ENCODE measurements around the gene FAM124A.
A peak's percentile ranks its signal among the peaks of the same experiment; 100 is the strongest.

Gene FAM124A, protein sequence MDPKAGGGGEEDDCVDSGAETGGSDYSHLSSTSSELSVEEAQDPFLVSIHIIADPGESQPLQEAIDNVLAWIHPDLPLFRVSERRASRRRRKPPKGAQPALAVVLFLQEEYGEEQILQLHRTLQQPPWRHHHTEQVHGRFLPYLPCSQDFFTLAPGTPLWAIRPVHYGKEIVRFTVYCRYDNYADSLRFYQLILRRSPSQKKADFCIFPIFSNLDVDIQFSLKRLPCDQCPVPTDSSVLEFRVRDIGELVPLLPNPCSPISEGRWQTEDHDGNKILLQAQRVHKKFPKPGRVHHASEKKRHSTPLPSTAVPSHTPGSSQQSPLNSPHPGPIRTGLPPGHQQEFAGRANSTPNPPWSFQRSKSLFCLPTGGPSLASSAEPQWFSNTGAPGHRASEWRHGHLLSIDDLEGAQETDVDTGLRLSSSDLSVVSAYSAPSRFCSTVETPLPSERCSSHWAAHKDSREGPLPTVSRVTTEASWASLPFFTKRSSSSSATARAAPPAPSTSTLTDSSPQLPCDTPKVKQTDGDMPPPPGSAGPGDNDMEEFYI

DNA sequence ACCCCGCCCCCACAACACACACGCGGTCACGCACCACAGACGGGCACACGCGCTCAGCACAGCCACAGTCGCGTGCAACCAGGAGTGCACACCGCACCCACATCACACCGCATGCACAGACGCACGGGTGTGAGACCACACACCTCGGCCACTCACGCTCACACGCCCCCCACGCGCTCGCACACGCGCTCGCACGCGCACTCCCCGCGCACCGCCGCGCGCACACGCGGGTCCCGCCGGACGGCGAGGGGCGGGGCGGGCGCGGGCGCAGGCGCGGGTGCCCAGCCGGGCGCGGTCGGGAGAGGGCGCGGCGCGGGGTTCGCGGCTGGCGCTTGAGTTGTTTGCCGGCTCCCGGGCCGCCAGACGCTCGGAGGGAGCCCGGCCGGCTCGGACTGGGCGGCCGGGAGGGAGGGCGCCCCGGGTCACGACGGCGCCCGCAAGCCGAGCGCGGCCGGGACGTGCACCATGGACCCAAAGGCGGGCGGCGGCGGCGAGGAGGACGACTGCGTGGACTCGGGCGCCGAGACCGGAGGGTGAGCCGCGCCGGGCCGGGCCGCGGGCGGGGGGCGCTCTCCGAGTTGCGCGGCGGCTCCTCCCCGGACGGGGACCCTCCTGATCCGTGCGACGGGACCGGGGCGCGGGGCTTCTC, at the start of gene FAM124A:
Gene FAM124A, plus strand, starts transcription at position 362 of the 649 bp plus-strand sequence. Its CDS starts 104 bp downstream, at position 466.
- peak; percentile 52 for DNase-seq

DNA sequence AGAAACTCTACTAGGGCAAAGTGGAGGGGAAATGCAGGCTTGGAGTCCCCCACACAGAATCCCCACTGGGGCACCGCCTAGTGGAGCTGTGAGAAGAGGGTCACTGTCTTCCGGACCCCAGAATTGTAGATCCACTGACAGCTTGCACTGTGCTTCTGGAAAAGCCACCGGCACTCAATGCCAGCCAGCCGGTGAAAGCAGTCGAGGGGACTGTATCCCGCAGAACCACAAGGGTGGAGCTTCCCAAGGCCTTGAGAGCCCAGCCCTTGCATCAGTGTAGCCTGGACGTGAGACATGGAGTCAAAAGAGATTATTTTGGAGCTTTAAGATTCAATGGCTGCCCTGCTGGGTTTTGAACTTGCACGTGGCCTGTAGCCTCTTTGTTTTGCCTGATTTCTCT, 47.2 kb upstream of the FAM124A start:
- DNase-seq = no peak

- DNase-seq = no peak
These were observed 46.6 kb upstream of the FAM124A start for GRCh38 chr13:51175639-51176038.

- no peak for DNase-seq
These were observed 45.0 kb upstream of the FAM124A start for GRCh38 chr13:51177188-51177587.

GRCh38 chr13:51178456-51179074, 43.6 kb upstream of the FAM124A start:
- DNase-seq = no peak

- DNase-seq = no peak
These were observed 42.7 kb upstream of the FAM124A start for GRCh38 chr13:51179432-51179971.

- DNase-seq = no peak
These were observed 41.2 kb upstream of the FAM124A start for GRCh38 chr13:51180853-51181511.

DNA sequence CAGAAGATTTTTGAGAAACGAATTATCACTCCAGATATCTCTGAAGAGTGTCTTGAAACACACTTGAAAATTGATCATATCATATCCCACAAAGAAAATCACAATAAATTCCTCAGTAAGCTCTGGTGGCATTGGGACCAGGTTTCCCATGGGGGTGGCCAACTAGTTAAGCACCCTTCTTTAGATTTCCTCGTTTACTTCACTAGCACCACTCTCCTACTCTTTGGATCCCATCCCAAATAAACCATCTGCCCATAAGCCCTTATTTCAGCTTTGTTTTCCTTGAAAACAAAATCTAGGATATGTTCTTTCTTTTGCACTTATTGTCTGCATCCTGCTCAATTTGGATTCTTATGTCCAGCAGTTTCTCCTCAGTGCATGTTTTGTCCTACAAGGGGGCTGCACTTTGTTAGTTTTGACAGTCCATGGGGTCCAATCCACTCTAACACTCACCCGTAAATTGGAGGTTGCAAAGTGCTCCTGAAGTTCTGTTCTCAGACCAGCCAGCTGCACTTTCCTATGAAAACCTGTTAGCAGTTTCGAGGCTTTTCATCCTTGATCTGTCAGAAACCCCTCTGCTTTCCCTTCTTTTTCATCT, 40.3 kb upstream of the FAM124A start:
- no peak for DNase-seq

DNA sequence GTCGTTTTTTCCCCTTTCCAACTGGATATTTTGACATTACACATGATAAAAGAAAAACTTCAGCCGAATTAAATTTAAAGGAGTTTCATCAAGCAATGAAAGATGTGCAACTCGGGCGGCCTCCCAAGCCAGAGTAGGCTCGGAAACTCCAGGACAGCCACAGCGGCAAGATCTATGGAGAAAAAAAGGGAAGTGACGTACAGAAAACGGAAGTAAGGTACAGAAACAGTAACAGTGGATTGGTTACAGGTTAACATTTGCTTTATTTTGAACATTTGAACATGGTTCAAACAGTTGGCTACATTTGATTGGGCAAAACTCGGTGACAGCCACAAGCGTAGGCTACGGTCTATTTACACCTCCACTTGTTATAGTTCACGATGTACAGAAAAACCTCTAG, 30.5 kb upstream of the FAM124A start:
- DNase-seq = no peak

DNA sequence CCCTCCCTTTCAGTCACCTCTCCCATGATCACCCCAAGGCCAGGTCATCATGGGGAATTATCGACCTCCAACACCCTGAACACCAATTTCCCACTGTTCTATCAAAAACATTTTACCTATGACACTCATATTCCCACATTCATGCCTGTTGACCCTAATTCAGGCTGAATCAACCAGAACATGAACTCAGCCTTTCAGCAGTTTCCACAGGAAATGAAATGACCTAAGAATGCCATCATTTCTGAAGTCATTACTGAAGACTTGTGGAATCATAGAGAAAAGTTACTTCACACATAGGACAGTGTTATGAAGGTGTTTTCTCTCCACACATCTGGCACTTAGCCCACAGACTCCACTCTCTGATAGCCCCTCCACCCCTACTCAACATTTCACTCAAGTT, 29.9 kb upstream of the FAM124A start:
- DNase-seq = no peak

- no peak for DNase-seq
These were observed 28.8 kb upstream of the FAM124A start for GRCh38 chr13:51193387-51193786.

DNA sequence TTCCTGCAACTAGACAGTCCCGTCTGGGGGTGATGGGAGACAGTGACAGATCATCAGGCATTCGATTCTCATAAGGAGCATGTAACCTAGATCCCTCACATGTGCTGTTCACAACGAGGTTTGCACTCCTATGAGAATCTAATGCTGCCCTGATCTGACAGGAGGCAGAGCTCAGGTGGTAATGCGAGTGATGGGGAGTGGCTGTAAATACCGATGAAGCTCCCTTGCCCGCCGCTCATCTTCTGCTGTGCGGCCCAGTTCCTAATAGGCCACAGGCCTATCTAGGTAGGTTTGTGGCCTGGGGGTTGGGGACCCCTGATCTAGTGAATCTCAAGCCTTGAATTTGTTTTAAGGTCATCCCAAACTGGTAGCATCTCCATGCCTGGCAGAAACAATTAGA, 27.3 kb upstream of the FAM124A start:
- DNase-seq = no peak

DNA sequence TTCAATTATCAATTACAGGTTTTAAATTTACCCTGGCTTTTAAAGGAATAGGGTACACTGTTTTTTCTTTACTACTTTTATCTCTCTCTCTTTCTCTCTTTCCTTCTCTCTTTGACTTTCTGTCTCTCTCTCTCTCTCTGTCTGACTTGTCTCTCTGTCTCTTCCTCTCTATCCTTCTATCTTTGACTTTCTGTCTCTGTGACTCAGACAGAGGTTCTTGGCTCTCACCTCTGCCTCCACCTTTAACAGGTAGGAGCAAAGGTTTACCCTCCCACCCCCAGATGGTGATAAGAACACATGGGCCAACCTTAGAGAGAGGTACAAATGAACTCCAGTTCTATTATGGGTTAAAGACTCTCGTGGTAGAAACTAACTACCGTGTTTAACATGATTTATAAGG, 20.3 kb upstream of the FAM124A start:
- DNase-seq = no peak

DNA sequence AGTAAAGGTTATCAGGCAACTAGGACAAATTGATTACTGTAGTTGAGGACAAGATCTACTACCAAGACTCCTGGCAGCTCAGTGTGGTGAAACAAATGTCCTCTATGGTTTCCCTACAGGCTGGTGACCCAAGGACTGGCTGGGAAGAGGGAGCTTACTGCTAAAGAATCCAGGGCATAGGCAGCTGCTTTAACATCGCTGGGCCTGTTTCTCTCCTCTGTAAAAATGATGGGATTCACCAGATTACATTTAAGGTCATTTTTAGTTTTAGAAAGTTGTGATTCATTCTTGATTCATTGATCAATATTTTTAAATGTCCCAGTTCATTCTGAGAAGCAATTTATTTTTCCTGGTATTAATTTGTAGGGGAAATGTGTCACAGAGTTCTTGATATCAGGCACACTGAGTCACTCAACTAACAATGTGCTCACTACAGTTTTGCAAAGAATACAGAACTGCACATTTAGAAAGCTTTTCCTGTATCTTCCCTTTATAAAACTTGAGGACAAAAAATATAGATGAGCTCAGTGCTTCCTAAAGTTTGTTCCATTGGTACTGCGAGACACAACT, 19.6 kb upstream of the FAM124A start:
- no peak for DNase-seq

GRCh38 chr13:51206584-51206983, 15.6 kb upstream of the FAM124A start:
- DNase-seq = no peak

- no peak for DNase-seq
These were observed 14.3 kb upstream of the FAM124A start for GRCh38 chr13:51207881-51208280.

GRCh38 chr13:51208716-51209115, 13.5 kb upstream of the FAM124A start:
- no peak for DNase-seq

DNA sequence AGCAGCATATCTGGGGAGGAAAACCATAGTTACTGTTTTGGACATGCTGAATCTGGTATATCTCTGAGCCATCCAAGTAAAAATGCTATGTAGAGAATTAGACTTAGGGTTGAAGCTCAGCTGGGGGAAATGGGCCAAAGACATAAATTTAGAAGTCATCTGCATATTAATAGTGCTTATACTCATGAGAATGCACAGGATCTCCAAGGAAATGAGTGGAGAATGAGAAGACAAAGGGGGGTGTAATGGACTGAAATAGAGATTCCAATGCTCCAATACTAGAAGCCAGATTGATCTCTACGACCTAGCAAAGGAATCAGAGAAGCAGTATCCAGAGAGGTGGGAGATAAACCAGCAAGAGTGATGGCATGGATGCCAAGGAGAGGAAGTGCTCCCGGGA, 10.3 kb upstream of the FAM124A start:
- DNase-seq = no peak

DNA sequence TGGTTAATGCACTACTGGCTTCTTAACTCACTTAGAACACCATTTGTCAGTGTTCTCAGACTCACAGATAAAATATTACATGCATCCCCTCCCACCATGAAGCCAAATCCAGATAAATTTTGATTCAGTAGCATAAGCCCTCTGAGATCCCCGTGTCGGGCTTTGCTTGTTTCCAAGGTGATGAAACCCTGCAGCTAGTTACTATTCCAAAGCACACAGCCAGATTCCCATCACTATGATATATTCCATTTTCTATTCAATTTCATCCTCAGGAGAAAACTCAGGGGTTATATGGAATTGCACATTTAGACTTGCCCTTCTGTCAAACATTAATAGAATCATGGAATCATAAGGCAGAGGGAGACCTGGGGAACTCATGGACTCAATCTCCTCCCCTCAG, 9.4 kb upstream of the FAM124A start:
- DNase-seq = no peak

- no peak for DNase-seq
These were observed 8.9 kb upstream of the FAM124A start for GRCh38 chr13:51213173-51213728.

DNA sequence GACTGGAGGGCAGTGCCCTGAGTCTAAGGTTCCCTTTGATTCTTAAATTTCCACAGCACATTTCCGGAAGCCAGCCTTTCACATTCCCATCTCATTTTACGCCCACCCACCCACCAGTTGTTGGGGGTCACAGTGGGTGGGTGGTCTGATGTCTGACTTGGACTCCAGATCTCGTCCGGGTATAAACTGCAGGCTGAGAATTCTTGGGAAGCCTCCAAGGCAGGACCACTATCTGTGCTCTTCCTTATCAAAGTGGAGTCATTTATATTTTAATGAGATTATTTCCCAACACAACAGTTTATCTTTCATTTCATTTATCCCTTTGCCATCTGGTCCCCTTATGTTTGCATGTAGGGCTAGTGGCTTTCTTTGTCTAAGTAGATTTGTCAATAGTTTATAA, 3.6 kb upstream of the FAM124A start:
- DNase-seq = no peak

DNA sequence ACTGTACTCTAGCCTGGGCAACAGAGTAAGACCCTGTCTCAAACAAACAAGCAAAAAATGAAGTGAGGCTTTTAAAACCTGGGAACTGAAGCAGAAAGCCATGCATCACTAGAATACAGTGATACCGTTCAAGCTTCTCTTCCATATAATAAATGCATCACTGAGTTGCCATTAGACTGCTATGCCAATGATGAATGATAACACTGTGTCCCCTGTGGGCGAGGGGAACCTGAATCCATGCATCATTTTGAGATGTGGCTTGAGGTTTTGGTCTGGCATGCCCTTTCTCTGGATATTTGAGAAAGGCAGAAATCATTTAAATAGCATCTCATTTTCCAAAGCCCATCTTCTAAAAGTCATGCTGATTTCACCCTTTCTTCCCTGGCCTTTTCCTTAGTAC, 1.5 kb upstream of the FAM124A start:
- no peak for DNase-seq
